GM12878 (cell line): Measurements from ENCODE around the gene CAMTA1. TPM values are rescaled to one million over a fixed set of nuclear protein-coding genes. Genes with fewer than 3 reads are reported as not detected.

Experiments
- ATAC-seq: fragments of 200-7000 bp; cut with Tn5 transposase; 3 replicates; pipeline ENCODE4 v1.9.1; 2020; ENCODE audit warnings: mild to moderate bottlenecking, moderate library complexity
- BruUV-seq: library from RNA; stranded (reverse); fragments of 400-500 nt; replicated peaks from 2 replicates; lab custom pipeline; 2021; lab: Mats Ljungman, UMichigan
- CTCF ChIA-PET: fragments of 300-600 bp; sonication (Branson Sonifier 250); formaldehyde crosslinking; extraction: SDS; loops from one replicate; lab custom pipeline; 2021; ENCODE audit warnings: inconsistent platforms; lab: Yijun Ruan, JAX
- POLR2A ChIA-PET: fragments of 350-600 bp; formaldehyde crosslinking; extraction: SDS; loops from one replicate; lab custom pipeline; 2021; ENCODE audit warnings: inconsistent platforms; lab: Charles Lee
- RAD21 ChIA-PET: fragments of 300-600 bp; sonication (Branson Sonifier 250); formaldehyde crosslinking; loops from one replicate; lab custom pipeline; 2023; ENCODE audit warnings: antibody characterized with exemption; ENCODE audit not compliant: unreplicated experiment; lab: Charles Lee
- SMC1A ChIA-PET: fragments of 300-600 bp; sonication (Branson Sonifier 250); formaldehyde crosslinking; loops from one replicate; lab custom pipeline; 2023; ENCODE audit not compliant: unreplicated experiment, uncharacterized antibody; lab: Charles Lee
- DNase-seq: peaks from one replicate; pipeline ENCODE4 v3.0.0-alpha.2; 2011; ENCODE audit warnings: low read depth, low spot score
- FAIRE-seq: peaks from 3 replicates; lab custom pipeline; 2011; peaks lifted over from hg19 to GRCh38; lab: Jason Lieb, UNC
- H2AFZ ChIP-seq: 2 replicates; pipeline ENCODE4 v1.6.0; 2011; ENCODE audit warnings: low read depth, low read length, control low read depth; ENCODE audit not compliant: control insufficient read depth
- H3K27ac ChIP-seq: 2 replicates; pipeline ENCODE4 v1.5.1; 2011; ENCODE audit warnings: control low read depth; ENCODE audit not compliant: control insufficient read depth, insufficient read depth
- H3K27me3 ChIP-seq, 2 experiments: replicated peaks in 1 of 2; 2 replicates each; pipeline versions ENCODE4 v1.6.0 to v1.6.1; 2011; ENCODE audit warnings: low read length in 1 of 2; ENCODE audit not compliant: control insufficient read depth in 2 of 2, insufficient read depth in 2 of 2
- H3K36me3 ChIP-seq, 2 experiments: 2 replicates each; pipeline ENCODE4 v1.5.1; 2011; ENCODE audit warnings: low read length in 1 of 2; ENCODE audit not compliant: control insufficient read depth in 2 of 2, insufficient read depth in 2 of 2
- H3K4me1 ChIP-seq: 2 replicates; pipeline ENCODE4 v1.6.1; 2011; ENCODE audit warnings: mild to moderate bottlenecking, low read length, moderate library complexity, mixed read lengths; ENCODE audit not compliant: control insufficient read depth, insufficient read depth
- H3K4me2 ChIP-seq: 2 replicates; pipeline ENCODE4 v1.6.0; 2011; ENCODE audit warnings: control low read depth; ENCODE audit not compliant: control insufficient read depth, insufficient read depth
- H3K4me3 ChIP-seq: fragments of 200-600 bp; sonication (generic); 2 replicates; pipeline ENCODE4 v1.5.1; 2016
- H3K79me2 ChIP-seq: 2 replicates; pipeline ENCODE4 v1.6.0; 2011; ENCODE audit warnings: low read length; ENCODE audit not compliant: control insufficient read depth, insufficient read depth
- H3K9ac ChIP-seq: 2 replicates; pipeline ENCODE4 v1.8.0; 2011; ENCODE audit warnings: low read length, control low read depth, mixed read lengths; ENCODE audit not compliant: control insufficient read depth, insufficient read depth
- H3K9me3 ChIP-seq: replicated peaks from 3 replicates; pipeline ENCODE4 v1.5.1; 2011; ENCODE audit warnings: mild to moderate bottlenecking, low read length; ENCODE audit not compliant: control insufficient read depth, insufficient read depth
- H4K20me1 ChIP-seq: 2 replicates; pipeline ENCODE4 v1.6.0; 2011; ENCODE audit not compliant: control insufficient read depth, insufficient read depth
- BMI1 ChIP-seq: fragments of 450-650 bp; IDR thresholded peaks from 2 replicates; pipeline ENCODE4 v1.6.1; 2016; ENCODE audit warnings: mild to moderate bottlenecking, moderate library complexity, borderline replicate concordance
- IKZF2 ChIP-seq, 2 experiments: fragments of 450-650 bp; IDR thresholded peaks; 2 replicates each; pipeline ENCODE4 v1.6.1; 2017; ENCODE audit warnings: mild to moderate bottlenecking in 2 of 2, moderate library complexity in 2 of 2
- MEF2B ChIP-seq: fragments of 450-650 bp; IDR thresholded peaks from 2 replicates; pipeline ENCODE4 v1.6.1; 2018; ENCODE audit warnings: mild to moderate bottlenecking, moderate library complexity; ENCODE audit not compliant: partially characterized antibody, poor library complexity, severe bottlenecking
- MYC ChIP-seq: IDR thresholded peaks from 2 replicates; pipeline ENCODE4 v1.6.1; 2011; ENCODE audit warnings: mild to moderate bottlenecking, low read length, moderate library complexity, inconsistent platforms; ENCODE audit not compliant: insufficient read depth, insufficient replicate concordance, insufficient read length, severe bottlenecking
- POU2F2 ChIP-seq: IDR thresholded peaks from 3 replicates; pipeline ENCODE4 v1.6.1; 2011; ENCODE audit warnings: low read depth, mild to moderate bottlenecking, low read length, borderline replicate concordance
- TBL1XR1 ChIP-seq: IDR thresholded peaks from 2 replicates; pipeline ENCODE4 v1.6.1; 2012; ENCODE audit warnings: low read depth, low read length, improper control_type of control experiment
- WGBS: methylation state at CpG from one replicate; pipeline ENCODE4 v1.1.6; 2016; ENCODE audit warnings: low lambda C conversion rate; ENCODE audit not compliant: insufficient replicate concordance, insufficient coverage; ENCODE audit errors: missing lambda C conversion rate; 5-methylcytosine and 5-hydroxymethylcytosine counted together
- in situ Hi-C: fragments of 300-500 bp; cut with MboI; formaldehyde crosslinking; loops from 9 replicates; pipeline ENCODE4 v1.14.3; 2018; ENCODE audit warnings: mixed read lengths
- intact Hi-C: fragments of 100-400 bp; cut with micrococcal nuclease; formaldehyde crosslinking; loops from one replicate; pipeline ENCODE4 v1.14.2; 2022; ENCODE audit not compliant: unreplicated experiment
- polyA plus RNA-seq, 11 experiments: library from polyadenylated mRNA; depleted of rRNA in 4 of 11; unstranded in 6 of 11; stranded (reverse) in 5 of 11; fragments of >200 nt; fragmentation: Nextera tagmentation in 4 of 11; fragmentation: Illumina TruSeq in 1 of 11; extraction: Ambion mirVana in 4 of 11; extraction: Trizol in 1 of 11; gene quantifications; 1 replicate in 1 of 11; 2 replicates in 10 of 11; pipeline versions ENCODE4 v1.2.1 to v1.2.3, GENCODE V29; 2011 to 2016; ENCODE audit warnings: inconsistent platforms in 2 of 11, missing spikeins in 2 of 11, low read depth in 1 of 11
- total RNA-seq, 4 experiments: library from RNA; depleted of rRNA in 3 of 4; stranded (reverse); fragments of >200 nt in 3 of 4; fragmentation: Illumina TruSeq in 1 of 4; extraction: Trizol in 1 of 4; gene quantifications; 2 replicates each; pipeline versions ENCODE4 v1.2.1 to v1.2.3, GENCODE V29; 2013 to 2021
- TF ChIP-seq, protein P1 (sequence below): IDR thresholded peaks from 2 replicates; pipeline ENCODE4 v1.6.1; 2012; ENCODE audit warnings: low read depth, low read length, improper control_type of control experiment

Gene CAMTA1
- total and polyA plus RNA-seq, 10 of the 15 experiments (the other 5 are each of a cell fraction or from before 2014, with no cell fraction given), result 37.7 to 148 (median 76.4) TPM

DNA sequence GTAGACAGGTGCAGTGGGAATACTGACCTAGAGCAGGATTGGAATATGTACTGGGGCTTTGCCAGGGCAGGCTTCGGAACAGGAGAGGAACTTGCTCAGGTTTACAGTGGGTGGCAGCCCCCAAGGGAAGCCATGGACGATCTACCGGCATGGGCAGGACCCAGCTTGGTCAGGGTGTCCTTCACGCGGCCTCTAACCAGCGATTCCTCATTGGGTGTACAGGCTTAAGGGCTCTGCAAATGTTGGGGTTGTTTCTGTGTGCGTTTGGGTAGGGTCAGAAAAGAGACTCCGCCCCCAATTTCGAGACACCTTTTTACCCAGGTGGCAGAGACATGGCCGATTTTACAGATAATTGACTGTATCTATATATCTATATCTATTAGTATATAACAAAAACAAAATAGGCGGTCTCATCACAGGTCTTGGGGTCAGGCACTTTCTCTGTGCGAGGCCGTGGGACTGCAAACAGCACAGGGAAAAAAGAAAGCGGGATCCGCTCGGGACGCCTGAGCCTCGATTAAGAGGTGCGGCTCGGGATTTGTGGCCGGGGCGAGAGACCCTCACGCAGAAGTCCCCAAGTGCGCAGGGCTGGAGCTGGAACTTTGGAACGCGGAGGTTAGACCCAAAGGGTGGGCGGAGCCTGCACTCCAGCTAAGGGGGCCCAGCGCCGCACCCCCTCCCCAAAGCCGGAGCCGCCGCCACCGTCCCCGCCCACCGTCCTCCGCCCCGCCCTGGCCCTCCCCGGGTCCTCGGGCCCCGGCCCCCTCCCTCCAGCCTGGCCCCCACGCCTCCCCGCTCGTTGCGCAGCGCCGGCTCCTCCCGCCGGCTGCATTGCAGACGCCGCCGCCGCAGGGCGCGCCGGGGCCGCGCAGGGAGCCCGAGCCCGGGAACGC is 918.3 kb downstream of the CAMTA1 start:
- FAIRE-seq, result no peak
- H3K4me1 ChIP-seq, result no peaks in the 10 kb centered on the region
- no peak for ATAC-seq
- H3K27ac ChIP-seq, result no peak overlapping the region
- no TSS peak for BruUV-seq
- no peak overlapping the region for H3K4me3 ChIP-seq
- no peaks in the 10 kb centered on the region for H3K9me3 ChIP-seq
- in situ Hi-C loops (no loop called here), intact Hi-C loops (no loop called here)
- ChIA-PET RAD21 (no interaction called here), POLR2A (no interaction called here), CTCF (no interaction called here), SMC1A (no interaction called here)
- WGBS, result 26% methylated on average over 30 of the region's 60 CpGs
- no peak for DNase-seq
- no peaks in the 10 kb centered on the region for H4K20me1 ChIP-seq
- H2AFZ ChIP-seq, result no peak overlapping the region
- H3K79me2 ChIP-seq, result no peaks in the 10 kb centered on the region
- H3K27me3 ChIP-seq, result 0 out of 4 replicates have a peak, but pooled peaks cover 0 to 3% of the 10 kb centered on the region in 2 experiments
- no peak overlapping the region for H3K4me2 ChIP-seq
- TF ChIP-seq MYC, result no peak
- no peak for TF ChIP-seq POU2F2
- TF ChIP-seq, protein P1, sequence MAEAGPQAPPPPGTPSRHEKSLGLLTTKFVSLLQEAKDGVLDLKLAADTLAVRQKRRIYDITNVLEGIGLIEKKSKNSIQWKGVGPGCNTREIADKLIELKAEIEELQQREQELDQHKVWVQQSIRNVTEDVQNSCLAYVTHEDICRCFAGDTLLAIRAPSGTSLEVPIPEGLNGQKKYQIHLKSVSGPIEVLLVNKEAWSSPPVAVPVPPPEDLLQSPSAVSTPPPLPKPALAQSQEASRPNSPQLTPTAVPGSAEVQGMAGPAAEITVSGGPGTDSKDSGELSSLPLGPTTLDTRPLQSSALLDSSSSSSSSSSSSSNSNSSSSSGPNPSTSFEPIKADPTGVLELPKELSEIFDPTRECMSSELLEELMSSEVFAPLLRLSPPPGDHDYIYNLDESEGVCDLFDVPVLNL, result no peak
- TF ChIP-seq IKZF2 (IDR thresholded peaks at IDR 0.05), result no peak
- no peak for TF ChIP-seq BMI1
- TF ChIP-seq TBL1XR1, result no peak
- no peak for TF ChIP-seq MEF2B
- H3K9ac ChIP-seq, result no peak overlapping the region
- H3K36me3 ChIP-seq, result no peaks in the 10 kb centered on the region
